ENCODE data around the gene CDH5.

CDH5 gene

DNA sequence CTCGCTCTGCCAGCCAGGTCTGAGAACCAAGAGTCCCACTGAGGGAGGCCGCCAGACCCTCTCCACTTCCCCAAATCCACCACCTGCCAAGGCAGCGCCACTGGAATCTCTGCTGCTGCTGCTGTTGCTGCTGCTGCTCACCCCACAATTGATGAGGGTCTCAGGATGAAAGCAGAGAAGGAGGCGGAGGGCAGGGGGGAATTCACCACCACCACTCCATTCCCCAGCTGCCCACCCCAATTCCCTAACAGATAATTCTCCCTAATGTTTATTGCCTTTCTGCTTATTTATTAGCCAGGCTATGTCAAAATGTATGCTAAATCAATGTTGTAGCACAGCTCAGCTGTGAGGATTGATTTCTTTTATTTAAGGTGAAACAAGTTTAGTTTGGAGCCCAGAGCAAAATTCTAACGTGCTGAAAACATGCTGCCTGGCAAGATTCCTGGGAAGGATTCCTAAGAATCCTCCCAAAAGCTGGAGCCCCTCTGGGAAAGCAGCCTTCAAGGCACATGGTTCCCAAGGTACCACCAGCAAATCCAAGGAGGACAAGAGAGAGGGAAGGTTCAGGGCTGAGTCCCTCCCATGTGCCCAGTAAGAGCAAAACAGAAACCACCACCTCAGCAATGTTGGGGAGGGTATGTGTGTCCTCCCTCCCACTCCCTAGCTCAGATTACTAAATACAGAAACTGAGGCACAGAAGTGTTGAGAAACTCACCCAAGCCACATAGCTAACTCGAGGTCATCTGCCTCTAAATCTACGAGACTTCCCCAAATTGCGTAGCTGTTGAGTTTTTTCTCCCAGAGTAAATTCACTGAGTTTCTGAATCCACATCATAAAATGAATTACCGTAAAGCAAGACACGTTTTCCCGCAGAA, 12.2 kb upstream of the CDH5 start:
- no peak for DNase-seq

DNA sequence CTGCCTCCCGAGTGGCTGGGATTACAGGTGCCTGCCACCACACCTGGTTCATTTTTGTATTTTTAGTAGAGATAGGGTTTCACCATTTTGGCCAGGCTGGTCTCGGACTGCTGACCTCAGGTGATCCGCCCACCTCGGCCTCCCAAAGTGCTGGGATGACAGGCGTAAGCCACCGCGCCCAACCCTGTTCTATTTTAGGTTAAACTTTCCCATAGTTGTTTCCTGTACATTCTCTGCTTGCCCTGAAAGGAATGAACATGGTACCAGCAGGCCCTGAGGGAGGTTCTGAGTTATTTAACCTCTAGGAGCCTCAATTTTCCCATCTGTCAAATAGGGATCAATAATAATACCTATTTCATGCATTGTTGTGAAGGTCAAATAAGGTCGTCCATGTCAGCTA, 11.0 kb upstream of the CDH5 start:
- DNase-seq: no peak

GRCh38 chr16:66357523-66357928, 9.0 kb upstream of the CDH5 start:
- DNase-seq: peak; percentile 35

DNA sequence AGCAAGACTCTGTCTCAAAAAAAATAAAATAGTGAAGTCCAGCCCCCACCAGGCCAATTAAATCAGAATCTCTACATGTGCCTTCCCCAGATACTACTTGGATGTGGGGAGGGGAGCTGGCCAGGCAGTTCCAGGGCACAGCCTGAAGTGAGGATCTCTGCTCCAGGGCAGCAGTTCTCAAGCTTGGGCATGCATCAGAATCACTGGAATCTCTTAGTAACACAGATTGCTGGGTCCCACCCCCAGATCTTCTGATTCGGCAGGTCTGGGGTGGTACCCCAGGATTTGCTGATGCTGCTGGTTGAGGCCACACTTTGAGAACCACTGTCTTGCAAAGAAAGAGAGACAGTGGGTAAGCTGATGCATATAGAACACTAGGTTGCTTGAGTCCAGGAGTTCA, 8.3 kb upstream of the CDH5 start:
- DNase-seq: no peak

- DNase-seq: no peak
Measured at GRCh38 chr16:66359012-66359411, 7.5 kb upstream of the CDH5 start.

DNA sequence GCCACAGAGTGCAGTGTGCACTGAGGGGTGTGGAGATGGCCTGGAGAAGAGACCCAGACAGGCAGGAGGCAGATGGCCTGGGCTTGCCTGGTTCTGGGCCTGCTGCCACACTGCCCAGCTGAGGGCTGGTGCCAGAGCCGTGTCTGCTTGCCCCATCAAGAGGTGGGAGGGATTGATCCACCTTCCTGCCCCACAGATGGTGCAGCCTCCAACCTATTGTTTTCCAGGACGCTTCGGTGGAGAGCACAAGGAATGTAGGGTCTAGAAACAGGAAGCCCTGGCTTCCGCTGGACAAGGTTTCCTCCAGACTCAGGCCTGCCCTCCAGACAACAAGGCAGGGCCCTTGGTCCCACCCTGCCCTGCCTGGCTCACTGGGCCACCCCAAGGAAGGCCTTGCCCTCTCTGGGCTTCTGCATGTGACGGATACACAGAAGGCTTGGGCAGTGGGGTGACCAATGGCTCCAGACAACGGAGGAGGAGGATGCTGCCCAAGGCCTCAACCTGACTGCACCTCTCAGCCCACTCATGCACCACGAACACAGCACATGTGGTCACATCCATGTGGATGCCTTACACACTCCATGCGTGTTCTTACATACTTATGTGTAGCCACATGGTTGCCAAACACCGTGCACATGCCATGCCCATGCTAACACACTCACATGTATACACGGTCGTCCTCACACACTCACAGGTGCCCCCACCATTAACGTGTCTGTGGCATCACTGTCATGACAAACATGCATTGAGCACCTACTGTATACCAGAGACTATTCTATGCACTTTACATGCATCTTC, 6.5 kb upstream of the CDH5 start:
- no peak for DNase-seq

GRCh38 chr16:66360624-66361324, 5.7 kb upstream of the CDH5 start:
- no peak for DNase-seq

DNA sequence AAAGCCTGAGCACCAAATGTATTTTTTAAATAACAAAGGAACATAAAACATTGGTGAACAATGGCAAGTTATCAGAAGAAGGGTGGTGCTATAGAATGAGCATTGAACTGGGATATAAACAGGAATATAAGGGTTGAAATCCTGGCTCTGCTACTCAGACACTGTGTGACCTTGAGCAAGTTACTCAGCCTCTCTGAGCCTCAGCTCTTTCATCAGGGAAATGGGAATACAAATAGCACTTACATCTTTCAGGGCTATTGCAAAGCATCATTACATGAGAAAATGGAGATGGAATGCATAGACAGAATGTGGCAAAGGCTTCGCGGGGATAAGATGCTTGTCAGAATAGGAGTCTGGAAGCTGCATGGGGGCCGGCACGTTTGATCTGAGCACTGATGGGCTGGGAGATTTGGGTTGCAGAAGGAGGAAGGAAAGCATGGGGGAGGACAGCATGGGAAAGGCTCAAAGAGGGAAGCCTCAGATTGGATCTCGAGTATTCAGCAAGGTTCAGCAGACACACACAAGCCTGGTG, 4.8 kb upstream of the CDH5 start:
- DNase-seq: no peak

GRCh38 chr16:66363211-66363777, 3.2 kb upstream of the CDH5 start:
- no peak for DNase-seq

- no peak for DNase-seq
Measured at GRCh38 chr16:66364117-66364958, 2.2 kb upstream of the CDH5 start.

- no peak for DNase-seq
Measured at GRCh38 chr16:66364959-66365306, 1.6 kb upstream of the CDH5 start.

GRCh38 chr16:66365651-66366050, 840 bp upstream of the CDH5 start:
- DNase-seq: no peak

- DNase-seq: no peak
Measured at GRCh38 chr16:66367968-66368891, 1.7 kb downstream of the CDH5 start.

GRCh38 chr16:66369055-66369592, 2.6 kb downstream of the CDH5 start:
- no peak for DNase-seq

DNA sequence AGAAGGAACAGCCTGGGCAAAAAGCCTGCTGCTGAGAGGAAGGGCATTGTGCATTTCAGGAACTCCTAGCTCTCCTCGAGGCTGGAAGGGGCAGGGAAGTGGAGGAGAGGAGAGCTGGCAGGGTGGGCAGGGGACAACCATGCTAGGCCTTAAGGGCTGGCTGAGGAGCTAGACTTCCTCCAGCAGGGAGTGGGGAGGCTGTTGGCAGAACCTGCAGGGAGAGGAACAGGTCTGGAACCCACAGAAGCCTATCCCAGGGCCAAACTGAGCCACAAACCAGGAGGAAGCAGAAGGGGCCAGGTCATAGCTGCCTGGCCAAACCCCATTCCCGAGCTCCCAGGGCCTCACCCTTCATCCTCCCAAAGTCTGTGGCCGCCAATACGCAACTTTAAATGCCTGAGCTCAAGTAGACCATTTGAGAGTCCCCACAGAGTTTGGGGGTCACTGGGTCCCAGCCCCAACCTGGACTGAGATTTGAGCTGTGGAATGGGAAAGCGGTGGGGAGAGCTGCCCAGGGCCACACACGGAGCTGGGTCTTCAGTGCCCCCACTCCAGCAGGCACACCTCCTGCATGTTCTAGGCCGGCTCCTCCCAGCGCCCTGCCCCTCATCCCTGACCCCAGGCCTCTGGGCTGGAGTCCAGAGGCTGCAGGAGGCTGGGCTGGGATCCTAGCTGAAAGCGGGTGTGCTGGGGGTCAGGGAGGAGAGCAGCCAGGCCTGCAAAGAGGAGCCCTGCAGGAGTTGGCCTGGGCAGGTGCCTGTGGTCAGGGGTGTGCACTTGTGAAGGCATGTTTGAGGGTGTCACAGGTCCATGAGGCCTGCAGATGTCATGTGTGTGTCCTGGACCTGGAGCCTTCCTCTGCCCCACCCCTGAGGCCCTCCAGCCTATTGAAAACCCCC, 4.5 kb downstream of the CDH5 start:
- DNase-seq: no peak

DNA sequence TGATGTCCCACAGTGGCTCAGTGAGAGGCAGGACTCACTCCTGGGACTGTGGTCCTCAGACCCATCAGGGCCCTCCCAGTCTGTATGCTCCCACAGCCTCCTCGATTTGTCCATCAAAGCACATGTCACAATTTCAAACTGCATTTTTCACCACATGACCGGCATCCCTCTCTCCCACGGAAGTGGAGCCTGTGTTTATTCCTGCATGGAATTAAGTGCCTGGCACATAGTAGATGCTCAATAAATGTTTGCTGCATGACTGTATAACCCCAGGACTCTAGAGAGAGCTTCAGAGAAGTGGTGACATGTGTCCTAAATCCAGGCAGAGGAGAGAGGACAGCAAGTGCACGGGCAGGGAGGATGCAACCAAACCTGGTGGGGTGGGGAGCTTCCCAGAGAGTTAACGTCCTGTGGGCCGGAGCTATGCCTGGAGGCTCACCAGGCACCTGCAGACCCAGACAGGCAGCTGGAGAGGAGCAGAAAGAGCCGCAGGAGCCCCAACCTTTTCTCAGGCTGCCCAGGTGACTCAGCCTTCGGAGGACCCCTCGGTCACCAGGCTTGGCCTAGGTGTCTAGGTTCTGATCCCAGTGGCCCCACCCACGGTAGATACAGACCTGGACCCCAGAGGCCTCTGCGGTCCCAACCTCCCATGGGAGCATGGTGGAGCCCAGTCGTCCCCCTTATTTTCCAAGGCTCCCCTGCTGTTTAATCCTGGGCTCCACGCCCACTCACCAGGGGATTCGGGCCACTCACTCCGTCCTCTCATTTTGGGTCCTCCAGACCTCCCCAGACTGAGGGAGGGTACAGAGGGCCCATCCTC, 5.8 kb downstream of the CDH5 start:
- DNase-seq: no peak

- DNase-seq: no peak
Measured at GRCh38 chr16:66372898-66373155, 6.3 kb downstream of the CDH5 start.

- DNase-seq: no peak
Measured at GRCh38 chr16:66373667-66374066, 7.2 kb downstream of the CDH5 start.

- no peak for DNase-seq
Measured at GRCh38 chr16:66374176-66374575, 7.7 kb downstream of the CDH5 start.

Data from stimulated activated CD8-positive, alpha-beta memory T cell treated with anti-CD3 and anti-CD28 coated beads, Interleukin-4, amount 100 ng/mL, for 48 hours (primary cell).